Measurements from ENCODE around the gene FAM107B.

GRCh38 chr10:14671386-14671831, 103.3 kb downstream of the FAM107B start:
- no peak for TF ChIP-seq POLR2A (IDR thresholded peaks at IDR 0.05; ENCODE audit: control extremely low read depth in 1 of 2, low read depth in 2 of 2, low read length in 2 of 2)
- no peak for TF ChIP-seq CTCF (IDR thresholded peaks at IDR 0.05; ENCODE audit: control extremely low read depth in 1 of 3, insufficient read depth in 1 of 3, low read depth in 1 of 3, low read length in 3 of 3)
- no peak for TF ChIP-seq EZH2 (IDR thresholded peaks at IDR 0.05; ENCODE audit: low read depth, low read length, severe bottlenecking)
- no peak for TF ChIP-seq TEAD4 (IDR thresholded peaks at IDR 0.05; ENCODE audit: low read depth, low read length)
- no peak for TF ChIP-seq RFX5 (IDR thresholded peaks at IDR 0.05; ENCODE audit: borderline replicate concordance, low read depth, low read length)
- 0 out of 2 replicates have a peak, but pooled peaks have one; percentile 33 for TF ChIP-seq MAX (IDR thresholded peaks at IDR 0.05)
- TF ChIP-seq EGR1 (IDR thresholded peaks at IDR 0.05; ENCODE audit: borderline replicate concordance, low read depth, low read length) = no peak
- peak; percentile 31; the same call in 1 of the 2 replicates for TF ChIP-seq TAF1 (IDR thresholded peaks at IDR 0.05; ENCODE audit: low read depth, low read length)
- no peak for TF ChIP-seq E2F6 (IDR thresholded peaks at IDR 0.05)
- TF ChIP-seq TBP (IDR thresholded peaks at IDR 0.05; ENCODE audit: low read depth, low read length) = no peak

Data from H1 (cell line).